ENCODE data around the gene EBF3. TPM values are rescaled to one million over a fixed set of nuclear protein-coding genes. Genes with fewer than 3 reads are reported as not detected.

EBF3 gene
- total RNA-seq, 1 experiment from 2014 or later = not detected

DNA sequence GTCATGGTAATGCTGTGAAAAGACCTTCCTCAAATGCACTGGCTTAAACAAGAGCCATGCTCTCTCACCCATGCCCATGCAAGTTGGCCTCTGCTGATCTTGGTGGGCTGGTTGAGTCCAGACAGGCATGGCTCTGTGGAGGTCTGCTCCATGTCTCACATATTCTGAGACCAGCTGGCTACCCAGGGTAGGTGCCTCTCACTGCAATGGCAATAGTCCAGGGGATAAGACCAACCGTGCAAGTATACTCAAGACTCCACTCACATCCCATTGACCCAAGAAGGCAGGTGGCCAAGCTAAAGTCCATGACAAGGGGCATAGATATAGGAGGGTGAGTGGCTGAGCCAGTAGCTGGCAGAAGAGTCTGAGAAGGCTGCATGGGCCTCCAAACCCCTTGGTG lies 14.2 kb upstream of the EBF3 start:
- Histone ChIP-seq H2AFZ (ENCODE audit: low read length) (no peak overlapping the region), H3K27ac (ENCODE audit: low read length) (no peak overlapping the region), H3K4me2 (ENCODE audit: low read length) (no peak overlapping the region), H3K27me3 (ENCODE audit: low read length) (0 out of 2 replicates have a peak, but pooled peaks cover 6% of the 10 kb centered on the region), H3K9me3 (ENCODE audit: low read length) (no peaks in the 10 kb centered on the region), H3K4me3 (ENCODE audit: low read length) (no peak overlapping the region), H3K36me3 (ENCODE audit: low read depth, low read length) (no peaks in the 10 kb centered on the region), H4K20me1 (ENCODE audit: low read length) (no peaks in the 10 kb centered on the region), H3K9ac (ENCODE audit: low read length) (no peak overlapping the region), H3K9me2 (replicated peaks; ENCODE audit: low read length) (no peaks in the 10 kb centered on the region), H3F3A (ENCODE audit: low read length, unreplicated experiment) (no peaks in the 10 kb centered on the region), H3K4me1 (ENCODE audit: insufficient read depth, low read length) (no peaks in the 10 kb centered on the region), H3K79me2 (ENCODE audit: low read length) (no peaks in the 10 kb centered on the region)
- DNase-seq = no peak
- ChIA-PET POLR2A (ENCODE audit: unreplicated experiment) (no interaction called here), CTCF (no interaction called here)
- TF ChIP-seq, protein P1, sequence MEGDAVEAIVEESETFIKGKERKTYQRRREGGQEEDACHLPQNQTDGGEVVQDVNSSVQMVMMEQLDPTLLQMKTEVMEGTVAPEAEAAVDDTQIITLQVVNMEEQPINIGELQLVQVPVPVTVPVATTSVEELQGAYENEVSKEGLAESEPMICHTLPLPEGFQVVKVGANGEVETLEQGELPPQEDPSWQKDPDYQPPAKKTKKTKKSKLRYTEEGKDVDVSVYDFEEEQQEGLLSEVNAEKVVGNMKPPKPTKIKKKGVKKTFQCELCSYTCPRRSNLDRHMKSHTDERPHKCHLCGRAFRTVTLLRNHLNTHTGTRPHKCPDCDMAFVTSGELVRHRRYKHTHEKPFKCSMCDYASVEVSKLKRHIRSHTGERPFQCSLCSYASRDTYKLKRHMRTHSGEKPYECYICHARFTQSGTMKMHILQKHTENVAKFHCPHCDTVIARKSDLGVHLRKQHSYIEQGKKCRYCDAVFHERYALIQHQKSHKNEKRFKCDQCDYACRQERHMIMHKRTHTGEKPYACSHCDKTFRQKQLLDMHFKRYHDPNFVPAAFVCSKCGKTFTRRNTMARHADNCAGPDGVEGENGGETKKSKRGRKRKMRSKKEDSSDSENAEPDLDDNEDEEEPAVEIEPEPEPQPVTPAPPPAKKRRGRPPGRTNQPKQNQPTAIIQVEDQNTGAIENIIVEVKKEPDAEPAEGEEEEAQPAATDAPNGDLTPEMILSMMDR (conservative IDR thresholded peaks at IDR 0.05; ENCODE audit: low read depth, low read length) = no peak
- TF ChIP-seq EZH2 (IDR thresholded peaks at IDR 0.05; ENCODE audit: low read length, unreplicated experiment) = no peak
- TF ChIP-seq EZH2phosphoT487 (IDR thresholded peaks at IDR 0.05; ENCODE audit: borderline replicate concordance, low read length) = no peak
- intact Hi-C loops (cut with micrococcal nuclease) = no loop called here
- BruUV-seq (replicated peaks) = no TSS peak
- ATAC-seq = no peak

DNA sequence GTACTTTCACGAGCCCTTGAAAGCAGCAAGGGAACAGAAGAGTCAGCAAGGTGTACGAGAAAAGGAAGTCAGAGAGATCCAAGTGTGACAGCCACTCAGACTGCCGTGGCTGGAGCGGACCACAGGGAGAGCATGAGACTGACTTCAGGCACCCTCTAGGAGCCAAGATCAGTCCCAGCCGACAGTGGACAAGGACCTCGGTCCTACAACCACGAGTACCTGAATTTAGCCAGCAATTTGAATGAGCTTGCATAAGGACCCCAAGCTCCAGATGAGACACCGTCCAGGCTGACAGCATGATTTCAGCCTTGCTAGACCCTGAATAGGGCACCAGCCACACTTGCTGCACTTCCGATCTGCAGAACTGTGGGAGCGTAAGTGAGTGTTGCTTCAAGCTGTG lies 13.7 kb upstream of the EBF3 start:
- Histone ChIP-seq H3K9me3 (ENCODE audit: low read length) (no peaks in the 10 kb centered on the region), H2AFZ (ENCODE audit: low read length) (no peak overlapping the region), H3K36me3 (ENCODE audit: low read depth, low read length) (no peaks in the 10 kb centered on the region), H3K9me2 (replicated peaks; ENCODE audit: low read length) (no peaks in the 10 kb centered on the region), H3K79me2 (ENCODE audit: low read length) (no peaks in the 10 kb centered on the region), H3K4me3 (ENCODE audit: low read length) (no peak overlapping the region), H3K4me2 (ENCODE audit: low read length) (no peak overlapping the region), H3K27ac (ENCODE audit: low read length) (no peak overlapping the region), H3K27me3 (ENCODE audit: low read length) (0 out of 2 replicates have a peak, but pooled peaks cover 6% of the 10 kb centered on the region), H4K20me1 (ENCODE audit: low read length) (no peaks in the 10 kb centered on the region), H3K4me1 (ENCODE audit: insufficient read depth, low read length) (no peaks in the 10 kb centered on the region), H3F3A (ENCODE audit: low read length, unreplicated experiment) (no peaks in the 10 kb centered on the region), H3K9ac (ENCODE audit: low read length) (no peak overlapping the region)
- ATAC-seq (no peak), DNase-seq (no peak)
- intact Hi-C loops (cut with micrococcal nuclease) = no loop called here
- no TSS peak for BruUV-seq (replicated peaks)
- CTCF ChIA-PET = no interaction called here
- TF ChIP-seq, protein P1 (conservative IDR thresholded peaks at IDR 0.05; ENCODE audit: low read depth, low read length) = no peak
- TF ChIP-seq EZH2 (IDR thresholded peaks at IDR 0.05; ENCODE audit: low read length, unreplicated experiment) = no peak
- POLR2A ChIA-PET (ENCODE audit: unreplicated experiment) = no interaction called here

DNA sequence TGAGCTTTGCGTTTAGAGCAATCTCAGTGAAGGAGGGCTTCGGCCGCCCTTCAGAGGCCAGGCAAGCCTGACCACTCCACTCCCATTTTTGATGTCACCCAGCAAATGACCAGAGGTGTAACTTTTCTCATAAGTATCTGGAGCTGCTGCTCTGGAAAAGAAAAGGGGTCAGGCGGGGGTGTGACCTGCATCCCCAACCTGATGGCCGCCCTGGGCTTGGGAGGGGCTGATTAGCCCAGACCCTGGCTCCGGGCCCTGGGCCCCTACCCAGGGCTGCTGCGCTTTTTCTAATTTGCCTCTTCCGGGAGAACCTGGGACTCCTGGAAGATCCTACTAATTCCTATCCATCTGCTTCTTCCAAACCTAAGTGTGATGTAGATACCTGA lies 9.6 kb upstream of the EBF3 start:
- Histone ChIP-seq H3K4me3 (ENCODE audit: low read length) (no peak overlapping the region), H3K4me2 (ENCODE audit: low read length) (no peak overlapping the region), H3K27ac (ENCODE audit: low read length) (no peak overlapping the region), H2AFZ (ENCODE audit: low read length) (no peak overlapping the region), H3K36me3 (ENCODE audit: low read depth, low read length) (no peaks in the 10 kb centered on the region), H3F3A (ENCODE audit: low read length, unreplicated experiment) (no peaks in the 10 kb centered on the region), H3K9me3 (ENCODE audit: low read length) (no peaks in the 10 kb centered on the region), H3K79me2 (ENCODE audit: low read length) (no peaks in the 10 kb centered on the region), H3K9me2 (replicated peaks; ENCODE audit: low read length) (no peaks in the 10 kb centered on the region), H4K20me1 (ENCODE audit: low read length) (no peaks in the 10 kb centered on the region), H3K27me3 (ENCODE audit: low read length) (peaks cover 37% of the 10 kb centered on the region), H3K4me1 (ENCODE audit: insufficient read depth, low read length) (peaks cover 6% of the 10 kb centered on the region), H3K9ac (ENCODE audit: low read length) (no peak overlapping the region)
- no peak for ATAC-seq
- ChIA-PET POLR2A (ENCODE audit: unreplicated experiment) (no interaction called here), CTCF (no interaction called here)
- no TSS peak for BruUV-seq (replicated peaks)
- DNase-seq = no peak
- no peak for TF ChIP-seq EZH2 (IDR thresholded peaks at IDR 0.05; ENCODE audit: low read length, unreplicated experiment)
- TF ChIP-seq, protein P1 (conservative IDR thresholded peaks at IDR 0.05; ENCODE audit: low read depth, low read length) = no peak
- TF ChIP-seq EZH2phosphoT487 (IDR thresholded peaks at IDR 0.05; ENCODE audit: borderline replicate concordance, low read length) = no peak
- intact Hi-C loops (cut with micrococcal nuclease) = loop anchor here (5.0 kb wide), 1 partner anchor 154 kb away; no protein-coding TSS in a partner anchor
